Skeletal muscle tissue (tissue), 4 donors: ENCODE results near the gene DIS3L2. TPM values are rescaled to one million over a fixed set of nuclear protein-coding genes. Genes with fewer than 3 reads are reported as not detected.

Experiments used
- H3K27ac ChIP-seq: one replicate; pipeline ENCODE4 v1.7.0; 2013; ENCODE audit warnings: mild to moderate bottlenecking, low read depth, low read length, inconsistent platforms
- H3K27me3 ChIP-seq, 3 donors: one replicate each; pipeline ENCODE4 v1.7.0; 2013; ENCODE audit warnings: low read length in 3 of 3; ENCODE audit not compliant: control insufficient read depth in 3 of 3, insufficient read depth in 3 of 3
- H3K36me3 ChIP-seq, 3 donors: one replicate each; pipeline ENCODE4 v1.7.0; 2013; ENCODE audit warnings: low read length in 3 of 3; ENCODE audit not compliant: control insufficient read depth in 3 of 3, insufficient read depth in 3 of 3
- H3K4me1 ChIP-seq, 3 donors: one replicate each; pipeline ENCODE4 v1.7.0; 2013; ENCODE audit warnings: low read length in 3 of 3, mild to moderate bottlenecking in 3 of 3; ENCODE audit not compliant: control insufficient read depth in 3 of 3, insufficient read depth in 3 of 3
- H3K4me3 ChIP-seq, 3 donors: one replicate each; pipeline ENCODE4 v1.7.0; 2013; ENCODE audit warnings: low read length in 3 of 3
- H3K9ac ChIP-seq, 3 donors: one replicate each; pipeline ENCODE4 v1.7.0; 2013; ENCODE audit warnings: low read length in 3 of 3, mild to moderate bottlenecking in 3 of 3, moderate library complexity in 2 of 3, low read depth in 1 of 3
- H3K9me3 ChIP-seq, 3 donors: one replicate each; pipeline ENCODE4 v1.7.0; 2013; ENCODE audit warnings: low read length in 3 of 3; ENCODE audit not compliant: control insufficient read depth in 3 of 3
- total RNA-seq: library from RNA; depleted of rRNA; stranded (reverse); fragments of >200 nt; gene quantifications from one replicate; pipeline ENCODE4 v1.2.3, GENCODE V29; 2014
- donor health status: Osteomylitis.

Gene DIS3L2
- total RNA-seq, 1 donor from 2014 or later: 24.0 TPM

- Histone ChIP-seq H3K9me3 (no peaks in the 10 kb centered on the region), H3K9ac (no peak overlapping the region), H3K36me3 (no peaks in the 10 kb centered on the region), H3K27ac (no peak overlapping the region), H3K4me1 (peaks cover 24 to 27% (median 25%) of the 10 kb centered on the region in 3 donors), H3K27me3 (peaks cover 46 to 74% (median 72%) of the 10 kb centered on the region in 3 donors), H3K4me3 (no peak overlapping the region)
Measured at GRCh38 chr2:231923010-231923344, 38.5 kb upstream of the DIS3L2 start.

GRCh38 chr2:231923951-231924888 lies 37.3 kb upstream of the DIS3L2 start:
- no peaks in the 10 kb centered on the region for H3K9me3 ChIP-seq
- no peak overlapping the region for H3K4me3 ChIP-seq

DNA sequence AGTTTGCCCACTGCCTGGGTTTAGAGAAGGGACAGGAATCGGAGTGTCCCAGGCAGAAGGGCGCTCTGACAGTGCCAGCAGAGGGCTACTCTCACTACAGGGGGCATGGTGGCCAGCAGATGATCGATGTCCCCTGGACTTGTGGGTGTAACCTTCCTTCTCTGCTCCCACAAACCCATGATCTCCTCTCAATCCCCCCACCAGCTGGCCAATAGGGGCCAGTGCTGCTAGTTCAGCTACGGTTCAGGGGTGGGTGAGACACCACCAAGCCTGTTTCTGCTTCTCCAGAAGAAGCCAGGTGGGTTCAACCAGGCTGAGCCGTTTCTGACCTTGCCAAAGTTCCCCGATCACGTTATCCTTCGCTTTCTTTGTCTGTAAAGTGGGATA lies 36.6 kb upstream of the DIS3L2 start:
- Histone ChIP-seq H3K27ac (no peak overlapping the region), H3K27me3 (peaks cover 62 to 84% (median 76%) of the 10 kb centered on the region in 3 donors), H3K36me3 (no peaks in the 10 kb centered on the region), H3K4me1 (peaks cover 27 to 29% (median 27%) of the 10 kb centered on the region in 3 donors), H3K9me3 (no peaks in the 10 kb centered on the region), H3K9ac (peak overlapping the region in 1 of 3 donors; percentile 25), H3K4me3 (no peak overlapping the region)

More at GRCh38 chr2:231923951-231924888, 37.3 kb upstream of the DIS3L2 start:
- Histone ChIP-seq H3K9ac (no peak overlapping the region), H3K4me1 (peaks cover 25 to 27% (median 27%) of the 10 kb centered on the region in 3 donors), H3K27me3 (peaks cover 56 to 83% (median 76%) of the 10 kb centered on the region in 3 donors), H3K27ac (no peak overlapping the region), H3K36me3 (no peaks in the 10 kb centered on the region)

- H3K4me3 ChIP-seq: peak overlapping the region; percentile 23 to 70 (median 62)
- no peak overlapping the region for H3K27ac ChIP-seq
- H3K9ac ChIP-seq: peak overlapping the region in 1 of 3 donors; percentile 25
- H3K9me3 ChIP-seq: no peaks in the 10 kb centered on the region
- H3K36me3 ChIP-seq: no peaks in the 10 kb centered on the region
- peaks cover 64 to 82% (median 72%) of the 10 kb centered on the region in 3 donors for H3K27me3 ChIP-seq
- peaks cover 27 to 30% (median 29%) of the 10 kb centered on the region in 3 donors for H3K4me1 ChIP-seq
Measured at GRCh38 chr2:231925303-231926179, 36.0 kb upstream of the DIS3L2 start.

DNA sequence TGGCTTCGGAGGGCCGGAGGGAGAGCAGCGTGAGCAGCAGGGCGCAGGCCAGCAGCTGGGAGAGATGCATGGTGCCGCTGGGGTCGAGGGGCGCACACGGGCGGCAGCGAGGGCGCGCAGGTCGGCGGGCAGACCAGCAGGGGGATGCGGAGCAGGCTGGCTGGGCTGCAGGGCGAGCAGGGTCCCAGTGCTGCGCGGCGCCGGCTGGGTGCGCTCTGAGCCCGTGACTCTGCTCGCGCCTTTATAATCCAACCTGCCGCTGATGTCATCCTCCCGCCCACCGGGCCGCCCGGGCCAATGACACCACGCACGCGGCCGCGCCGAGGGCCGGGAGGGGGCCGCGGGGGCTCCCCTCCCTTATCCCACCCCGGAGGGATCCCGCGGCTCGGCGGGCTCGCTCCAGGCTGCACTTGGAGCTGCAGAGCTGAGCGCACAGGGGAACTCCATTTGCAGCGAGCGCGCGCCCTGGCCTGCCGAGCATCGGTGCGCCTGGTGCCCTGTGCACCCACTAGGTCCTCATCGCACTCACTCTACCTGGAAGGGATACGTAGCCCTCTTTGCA lies 35.3 kb upstream of the DIS3L2 start, which contains the start of gene NPPC:
TSS of gene NPPC (minus strand) at position 217 of the 562 bp plus-strand sequence. CDS start at position 70, 147 bp downstream.
- Histone ChIP-seq H3K4me3 (peak within 1 kb of the TSS; percentile 23 to 70 (median 62)), H3K4me1 (peaks cover 27 to 32% (median 31%) of the 10 kb centered on the region in 3 donors), H3K9ac (peak within 1 kb of the TSS in 1 of 3 donors; percentile 16), H3K9me3 (no peaks in the 10 kb centered on the region), H3K27ac (no peak within 1 kb of the TSS), H3K36me3 (no peaks in the 10 kb centered on the region), H3K27me3 (peaks cover 64 to 88% (median 70%) of the 10 kb centered on the region in 3 donors)

GRCh38 chr2:231926761-231927565 lies 34.5 kb upstream of the DIS3L2 start:
- peaks cover 64 to 88% (median 70%) of the 10 kb centered on the region in 3 donors for H3K27me3 ChIP-seq
- H3K36me3 ChIP-seq: no peaks in the 10 kb centered on the region
- no peak overlapping the region for H3K9ac ChIP-seq
- peak overlapping the region in 2 of 3 donors; percentile 62 to 70 for H3K4me3 ChIP-seq
- no peaks in the 10 kb centered on the region for H3K9me3 ChIP-seq
- no peak overlapping the region for H3K27ac ChIP-seq
- peaks cover 27 to 32% (median 31%) of the 10 kb centered on the region in 3 donors for H3K4me1 ChIP-seq

DNA sequence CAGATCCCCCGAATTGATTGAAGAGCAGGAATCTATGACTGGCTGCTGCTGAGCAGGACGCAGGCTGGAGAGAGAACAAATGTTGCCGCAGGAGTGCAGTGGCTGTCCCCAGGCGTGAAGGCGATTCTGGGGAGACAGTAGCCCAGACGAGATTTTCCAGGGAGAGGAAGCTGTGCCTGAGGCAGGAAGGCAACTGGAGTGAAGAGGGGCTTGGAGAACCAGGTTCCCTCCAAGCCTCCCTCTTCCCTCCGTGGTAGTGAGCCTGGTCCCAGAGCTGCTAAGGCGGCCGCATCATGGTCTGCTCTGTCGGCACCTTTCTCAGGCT lies 34.0 kb upstream of the DIS3L2 start:
- Histone ChIP-seq H3K4me3 (no peak overlapping the region), H3K9me3 (no peaks in the 10 kb centered on the region), H3K27me3 (peaks cover 61 to 83% (median 64%) of the 10 kb centered on the region in 3 donors), H3K4me1 (peaks cover 27 to 34% (median 31%) of the 10 kb centered on the region in 3 donors), H3K36me3 (no peaks in the 10 kb centered on the region), H3K27ac (no peak overlapping the region), H3K9ac (no peak overlapping the region)

DNA sequence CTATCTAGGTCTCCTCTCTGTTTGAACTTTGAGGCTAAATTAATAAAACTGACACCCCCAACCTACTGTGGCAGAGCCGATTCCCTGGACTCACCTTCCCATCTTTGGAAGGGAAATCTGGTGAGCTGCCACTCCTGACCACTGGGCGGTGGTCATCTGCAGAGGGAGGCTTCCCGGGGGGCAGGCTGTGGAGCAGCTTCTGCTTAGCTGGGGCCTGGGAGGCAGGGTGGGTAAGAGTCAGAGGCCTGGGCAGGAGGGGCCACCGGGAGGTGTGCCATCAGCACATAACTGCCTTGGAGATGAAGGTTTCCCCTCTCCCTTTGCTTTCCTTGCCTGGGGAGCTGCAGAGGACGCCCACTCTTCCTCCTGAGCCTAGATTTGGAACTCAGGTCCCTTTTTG lies 33.0 kb upstream of the DIS3L2 start:
- Histone ChIP-seq H3K9ac (no peak overlapping the region), H3K4me1 (peaks cover 27 to 34% (median 32%) of the 10 kb centered on the region in 3 donors), H3K9me3 (no peaks in the 10 kb centered on the region), H3K36me3 (no peaks in the 10 kb centered on the region), H3K27me3 (peaks cover 55 to 74% (median 61%) of the 10 kb centered on the region in 3 donors), H3K4me3 (no peak overlapping the region), H3K27ac (no peak overlapping the region)
